CD4-positive, alpha-beta T cell treated with Interferon gamma for 1 hour (primary cell): ENCODE measurements around the gene CEACAM21.

Source experiments
- DNase-seq: peaks from one replicate; pipeline ENCODE4 v3.0.0-alpha.2; 2020

Gene CEACAM21

DNA sequence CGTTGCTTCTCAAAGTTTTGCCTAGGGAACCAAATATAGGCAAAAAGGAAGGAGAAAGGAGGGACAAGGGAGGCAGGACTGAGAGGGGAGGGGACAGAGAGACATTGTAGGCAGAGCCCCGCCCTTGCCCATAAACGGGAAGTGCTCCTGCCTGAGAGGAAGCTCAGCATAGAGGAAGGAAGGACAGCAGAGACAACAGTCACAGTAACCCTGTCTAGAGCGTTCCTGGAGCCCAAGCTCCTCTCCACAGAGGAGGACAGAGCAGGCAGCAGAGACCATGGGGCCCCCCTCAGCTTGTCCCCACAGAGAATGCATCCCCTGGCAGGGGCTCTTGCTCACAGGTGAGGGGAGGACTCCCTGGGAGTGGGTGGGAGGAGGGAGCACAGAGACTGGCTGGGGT is at the start of gene CEACAM21:
Gene CEACAM21 (plus strand): TSS at position 169 of the 400 bp plus-strand sequence. CDS start 109 bp downstream, at position 278.
- peak; percentile 70 for DNase-seq

DNA sequence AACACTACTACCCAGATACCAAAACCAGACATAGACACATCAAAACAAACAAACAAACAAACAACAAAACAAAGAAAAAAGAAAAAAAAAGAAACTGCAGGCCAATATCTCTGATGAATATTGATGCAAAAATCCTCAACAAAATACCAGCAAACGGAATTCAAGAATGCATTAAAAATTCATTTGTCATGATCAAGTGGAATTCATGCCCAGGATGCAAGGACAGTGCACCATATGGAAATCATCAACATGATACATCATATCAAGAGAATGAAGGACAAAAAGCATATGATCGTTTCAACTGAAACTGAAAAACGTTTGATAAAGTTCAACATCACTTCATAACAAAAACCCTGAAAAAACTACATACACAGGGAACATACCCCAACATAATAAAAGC is 48.9 kb upstream of the CEACAM21 start:
- no peak for DNase-seq

DNA sequence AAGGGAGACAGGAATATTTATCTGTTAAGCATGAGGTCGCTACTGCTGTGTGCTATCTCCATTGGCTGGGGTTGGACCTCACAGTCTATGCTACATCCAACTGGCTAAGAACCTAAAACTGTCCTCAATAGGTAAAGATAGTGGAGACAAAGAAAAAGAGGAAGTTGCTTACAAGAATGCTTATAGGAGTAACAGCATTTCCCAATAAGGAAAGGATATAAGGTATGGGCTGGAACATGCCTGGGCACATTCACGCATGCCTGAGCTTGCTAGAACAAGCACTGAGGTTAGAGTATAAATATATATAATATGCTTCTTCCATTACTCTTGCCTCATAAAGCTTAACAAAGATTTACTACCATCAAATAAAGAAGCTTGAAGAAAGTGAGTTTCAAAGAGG is 47.9 kb upstream of the CEACAM21 start:
- no peak for DNase-seq

DNA sequence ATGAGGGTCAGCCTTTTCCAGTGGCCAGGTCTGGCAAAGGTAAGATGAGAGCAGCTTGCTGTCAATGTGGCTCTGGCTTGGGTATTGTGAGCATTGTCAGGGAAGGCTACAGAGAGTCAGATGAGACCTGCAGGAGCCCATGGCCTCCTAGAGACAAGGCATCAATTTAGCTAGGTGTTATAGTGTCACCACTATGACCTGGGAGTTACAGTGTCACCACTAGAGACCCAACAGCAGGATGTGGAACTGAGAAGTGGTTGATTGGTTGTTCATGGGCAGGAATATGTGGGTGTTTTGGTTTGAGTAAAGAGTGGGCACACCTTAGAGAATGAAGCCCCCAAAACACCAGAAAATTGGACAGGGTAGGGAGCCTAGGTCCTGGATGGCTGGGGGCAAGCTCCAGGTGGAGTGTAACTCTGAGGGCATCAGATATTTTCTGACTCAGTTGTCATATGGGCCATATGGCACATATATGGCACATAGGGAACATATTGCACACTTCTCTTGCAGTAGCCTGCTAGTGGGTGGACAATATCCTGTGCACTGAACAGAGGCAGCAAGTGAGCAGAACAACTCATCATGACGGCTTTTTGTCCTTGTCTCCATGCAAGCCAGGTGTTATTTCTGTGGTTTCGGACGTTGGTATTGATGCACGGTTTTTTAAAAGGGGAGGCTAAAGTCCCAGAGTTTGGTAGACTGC is 46.3 kb upstream of the CEACAM21 start:
- DNase-seq: no peak

DNA sequence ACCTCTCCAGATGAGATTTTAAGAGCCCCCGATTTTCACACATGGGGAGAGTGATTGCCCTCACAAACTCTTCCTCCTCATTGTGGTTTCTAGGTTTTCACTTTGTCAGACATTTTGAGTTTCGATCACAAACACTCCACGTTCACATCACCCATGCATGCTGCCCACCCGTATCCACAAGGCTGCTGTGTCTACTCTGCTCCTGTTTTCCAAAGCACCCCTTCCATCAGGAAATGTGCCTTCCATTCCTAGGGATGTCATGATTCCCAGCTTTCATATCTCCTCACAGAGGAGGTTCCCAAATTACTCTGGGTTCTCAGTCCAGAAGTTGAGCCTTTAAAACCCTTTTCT is 45.8 kb upstream of the CEACAM21 start:
- DNase-seq: no peak

DNA sequence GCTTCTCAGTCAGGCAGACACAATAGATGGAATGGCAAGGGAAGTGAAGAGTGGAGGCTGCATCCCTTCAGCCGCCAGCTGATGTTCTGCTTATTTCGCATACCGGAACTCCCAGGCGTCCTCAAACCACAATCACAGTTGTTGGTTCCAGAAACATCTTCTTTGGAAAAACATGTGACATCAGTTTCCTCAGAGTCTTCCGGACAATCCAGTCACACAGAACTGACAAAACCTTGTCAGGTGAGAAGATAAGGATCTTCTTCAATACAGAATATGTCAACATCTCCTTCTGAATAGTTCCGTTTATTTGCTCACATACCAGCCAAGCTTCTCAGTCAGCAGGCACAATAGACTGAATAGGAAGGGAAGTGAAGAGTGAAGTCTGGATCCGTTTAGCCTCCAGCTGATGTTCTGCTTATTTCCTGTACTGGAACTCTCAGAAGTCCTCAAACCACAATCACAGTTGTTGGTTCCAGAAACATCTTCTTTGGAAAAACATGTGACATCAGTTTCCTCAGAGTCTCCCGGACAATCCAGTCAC is 45.1 kb upstream of the CEACAM21 start:
- no peak for DNase-seq

DNA sequence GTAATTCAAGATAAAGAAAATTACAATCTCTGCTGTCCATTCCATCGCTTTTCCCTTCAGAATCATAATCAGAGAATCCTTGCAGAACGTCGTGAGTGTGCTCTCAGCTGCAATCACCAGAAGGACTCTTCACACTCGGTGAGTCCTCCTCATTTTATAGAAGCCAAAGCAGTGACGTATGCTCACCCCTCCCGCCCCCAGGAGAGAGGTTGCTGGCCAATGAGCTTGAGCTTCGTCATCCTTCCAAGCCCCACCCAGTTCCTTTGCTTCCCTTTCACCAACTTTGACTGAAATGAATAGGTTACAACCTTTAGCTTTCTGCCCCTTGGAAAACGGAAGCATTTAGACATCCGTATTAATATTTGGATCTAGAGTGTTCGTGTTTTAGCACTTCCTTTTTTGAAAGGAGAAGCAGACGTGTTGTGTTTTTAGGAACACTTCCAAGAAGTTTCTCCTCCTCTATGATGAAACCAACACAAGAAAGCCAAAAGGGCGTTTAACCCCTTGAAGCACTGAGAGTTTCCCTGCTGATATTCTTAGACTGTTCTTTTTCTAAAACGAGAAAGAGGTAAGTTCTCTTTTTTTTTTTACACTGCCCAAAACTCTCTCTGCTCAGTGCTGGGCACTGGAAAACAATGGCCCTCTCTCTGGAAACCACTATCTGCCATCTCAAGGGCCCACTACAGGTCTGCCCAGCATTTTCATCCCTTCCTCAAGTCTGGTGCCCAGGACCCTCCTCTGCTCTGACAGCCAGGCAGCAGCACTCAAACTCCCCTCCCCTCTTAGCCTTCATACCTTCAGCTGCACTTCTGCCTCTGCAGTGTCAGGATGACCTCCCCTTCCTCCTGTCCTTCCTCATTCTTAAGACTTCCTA is 44.3 kb upstream of the CEACAM21 start:
- peak; percentile 92 for DNase-seq

DNA sequence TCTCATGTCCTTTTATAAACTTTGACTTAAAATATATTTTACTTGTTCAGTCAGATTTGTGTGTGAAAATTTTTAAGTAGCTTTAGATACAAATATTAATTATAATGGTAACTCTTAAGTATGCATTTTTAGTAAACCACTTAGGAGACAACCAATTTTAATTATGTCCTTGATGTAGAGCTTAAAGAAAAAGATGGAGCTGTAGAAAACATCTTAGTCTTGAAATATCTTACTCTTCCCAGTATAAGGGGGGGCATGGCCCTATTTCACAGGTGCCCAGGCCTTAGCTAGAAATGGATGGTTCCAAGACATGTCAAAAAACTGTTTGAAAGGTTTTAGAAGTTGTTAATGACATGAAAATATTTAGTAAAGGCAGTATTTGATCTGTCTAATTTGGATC is 43.4 kb upstream of the CEACAM21 start:
- DNase-seq: no peak

DNA sequence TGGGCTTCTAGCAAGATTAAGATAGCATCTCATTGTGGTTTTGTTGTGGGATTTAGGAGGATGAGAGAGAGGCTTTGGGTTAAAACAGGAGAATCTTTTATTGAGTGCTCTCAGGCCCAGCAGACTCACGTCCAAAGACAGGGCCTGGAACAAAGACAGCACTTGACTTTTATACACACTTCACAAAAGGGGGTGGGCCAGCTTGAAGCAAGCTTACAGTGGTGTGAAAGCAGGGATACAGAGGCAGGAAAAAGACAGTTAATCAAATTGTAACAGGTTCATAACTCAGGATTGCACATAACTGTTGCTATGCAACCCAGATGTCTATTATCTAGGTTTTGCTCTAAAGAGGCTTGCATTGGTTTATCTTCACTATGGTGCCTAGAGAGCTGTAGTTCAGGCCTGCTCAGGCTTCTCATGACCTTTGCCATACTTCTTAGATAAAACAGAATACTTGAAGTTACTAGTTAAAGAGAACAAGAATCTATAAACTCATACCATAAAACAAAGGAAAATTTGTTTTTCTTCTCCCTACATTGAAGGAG is 42.2 kb upstream of the CEACAM21 start:
- no peak for DNase-seq

DNA sequence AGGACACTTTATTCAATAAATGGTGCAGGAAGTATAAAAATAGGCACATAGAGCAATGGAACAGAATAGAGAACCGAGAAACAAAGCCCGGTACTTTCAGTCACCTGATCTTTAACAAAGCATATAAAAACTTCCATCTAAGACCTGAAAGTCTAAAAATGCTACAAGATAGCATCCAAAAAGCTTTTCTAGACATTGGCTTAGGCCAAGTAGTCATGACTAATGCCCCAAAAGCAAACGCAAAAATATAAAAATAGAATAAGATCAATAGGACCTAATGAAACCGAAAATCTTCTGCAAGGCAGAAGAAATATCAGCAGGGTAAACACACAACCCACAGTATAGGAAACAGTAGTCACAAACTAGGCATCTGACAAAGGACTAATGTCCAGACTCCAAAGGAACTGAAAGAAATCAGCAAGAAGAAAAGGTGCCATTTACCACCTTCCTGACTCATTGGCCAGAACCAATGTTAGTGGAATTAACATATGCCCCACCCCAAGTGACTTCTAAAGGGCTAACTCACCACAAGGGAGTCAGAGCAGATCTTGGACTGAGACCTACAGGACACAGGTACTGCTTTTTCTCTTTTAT is 40.8 kb upstream of the CEACAM21 start:
- DNase-seq: no peak

DNA sequence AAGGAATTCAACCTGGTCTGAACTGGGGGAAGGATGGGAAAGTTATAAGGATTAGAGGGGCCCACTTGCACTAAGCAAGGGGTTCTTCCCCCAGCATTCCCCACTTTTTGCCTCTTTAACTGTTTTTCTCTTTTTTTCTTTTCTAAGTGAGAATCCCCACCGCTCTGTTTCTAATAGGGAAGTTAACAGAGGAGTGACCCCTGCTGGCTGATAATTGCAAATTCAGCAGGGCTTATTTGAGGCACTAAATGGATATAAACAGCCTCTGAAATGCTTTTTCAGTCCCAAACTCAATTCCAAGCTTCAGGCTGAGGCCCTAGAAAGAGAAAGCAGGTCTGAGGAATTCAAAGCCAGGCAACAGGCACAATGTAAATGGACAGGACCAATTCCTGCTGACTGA is 38.2 kb upstream of the CEACAM21 start:
- peak; percentile 49 for DNase-seq

DNA sequence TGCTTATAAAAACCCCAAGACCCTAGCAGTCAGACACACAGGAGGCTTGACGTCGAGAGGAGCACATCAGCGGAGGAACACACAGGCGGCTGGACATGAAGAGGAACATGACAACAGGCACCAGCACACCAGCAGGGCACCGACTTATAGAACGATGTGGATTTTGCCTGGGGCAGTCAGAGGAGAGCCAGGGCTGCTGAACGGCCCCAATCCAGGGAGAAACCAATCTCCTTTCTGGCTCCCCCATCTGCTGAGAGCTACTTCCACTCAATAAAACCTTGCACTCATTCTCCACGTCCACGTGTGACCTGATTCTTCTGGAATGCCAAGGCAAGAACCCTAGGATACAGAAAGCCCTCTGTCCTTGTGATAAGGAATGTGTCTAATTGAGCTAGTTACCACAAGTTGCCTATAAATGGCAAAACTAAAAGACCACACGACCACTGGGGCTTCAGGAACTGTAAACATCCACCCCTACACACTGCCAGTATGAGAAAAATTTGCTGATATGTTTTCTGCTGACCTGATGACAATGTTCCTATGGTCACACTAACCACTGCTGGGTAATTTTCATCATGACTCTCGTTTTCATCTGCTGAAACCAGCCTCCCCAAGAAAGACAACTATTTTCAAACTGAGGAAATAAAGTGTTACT is 35.8 kb upstream of the CEACAM21 start:
- DNase-seq: no peak

DNA sequence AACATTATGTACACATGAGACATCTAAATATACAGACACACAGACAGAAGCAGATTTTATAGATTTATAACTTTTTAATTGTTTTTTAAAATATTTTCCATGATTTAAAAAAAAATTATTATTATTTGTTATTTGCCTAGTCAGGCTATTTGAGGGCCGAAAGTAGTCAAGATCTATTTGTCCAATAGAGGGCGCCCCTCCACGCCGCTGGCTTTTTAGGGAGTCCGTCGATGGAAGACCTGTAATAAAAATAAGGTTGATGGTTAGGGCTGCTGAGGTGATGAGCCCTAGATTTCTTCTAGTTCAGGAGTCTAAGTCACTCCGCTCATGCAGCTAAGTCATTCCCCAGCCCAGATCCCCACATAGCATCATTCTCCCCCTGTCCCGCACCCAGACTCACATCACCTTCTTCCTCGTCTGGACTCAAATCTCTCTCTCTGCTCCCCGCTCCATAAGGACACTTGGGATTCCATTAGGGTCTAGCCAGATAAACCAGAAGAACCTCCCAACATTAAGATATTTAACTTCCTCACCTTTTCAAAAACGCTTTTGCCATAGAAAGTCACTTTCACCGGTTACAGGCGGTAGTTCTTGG is 33.9 kb upstream of the CEACAM21 start:
- DNase-seq: peak; percentile 74

DNA sequence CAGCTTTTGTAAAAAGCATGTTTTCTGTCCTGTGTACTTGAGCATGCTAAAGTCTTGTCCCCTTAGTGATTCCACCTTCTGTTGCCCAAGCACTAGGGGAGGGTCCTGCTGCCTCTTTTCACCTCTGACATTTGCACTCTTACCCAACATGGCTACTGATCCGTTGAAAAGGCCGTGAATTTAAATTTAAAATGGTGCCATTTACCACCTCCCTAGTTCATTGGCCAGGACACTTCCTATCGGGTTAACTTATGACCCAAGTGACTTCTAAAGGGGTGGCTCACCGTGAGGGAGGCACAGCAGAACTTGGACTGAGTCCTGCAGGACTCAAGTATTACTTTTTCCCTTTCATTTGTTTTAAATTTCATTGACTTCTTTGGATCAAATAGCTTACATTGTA is 33.3 kb upstream of the CEACAM21 start:
- no peak for DNase-seq

DNA sequence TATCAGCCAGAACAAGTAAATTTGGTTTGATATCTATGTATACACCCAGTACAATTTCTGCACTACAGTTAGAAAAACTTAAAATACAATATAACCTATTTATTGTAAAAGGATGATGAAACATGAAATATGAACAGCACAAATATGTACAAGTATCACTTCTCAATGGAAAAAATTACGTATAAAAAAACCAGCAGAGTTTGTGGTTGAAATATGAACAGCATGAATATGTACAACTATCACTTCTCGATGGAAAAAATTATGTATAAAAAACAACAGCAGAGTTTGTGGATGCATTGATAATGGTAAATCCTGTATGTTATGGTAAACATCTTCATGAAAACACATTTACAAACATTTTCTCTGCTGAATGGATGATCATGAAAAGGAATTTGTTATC is 32.4 kb upstream of the CEACAM21 start:
- no peak for DNase-seq

DNA sequence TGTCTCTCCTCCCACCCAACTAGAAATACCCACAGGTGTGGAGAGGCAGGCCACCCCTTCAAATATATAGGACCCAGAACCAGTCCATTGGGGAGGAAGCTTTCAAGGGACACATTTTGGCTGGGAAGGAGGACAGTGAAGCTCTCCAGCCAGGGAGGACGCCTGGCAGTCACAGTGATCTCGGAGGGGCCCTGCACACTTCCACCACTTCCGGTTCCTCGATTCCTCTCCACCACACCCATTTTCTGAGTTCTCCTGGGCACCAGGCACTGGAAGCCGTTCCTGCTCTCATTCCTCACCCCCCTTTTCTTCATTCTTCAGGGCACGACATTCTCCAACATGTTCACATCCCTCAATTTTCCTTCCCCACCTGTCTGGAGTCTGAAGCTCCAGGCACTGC is 30.4 kb upstream of the CEACAM21 start:
- DNase-seq: no peak

DNA sequence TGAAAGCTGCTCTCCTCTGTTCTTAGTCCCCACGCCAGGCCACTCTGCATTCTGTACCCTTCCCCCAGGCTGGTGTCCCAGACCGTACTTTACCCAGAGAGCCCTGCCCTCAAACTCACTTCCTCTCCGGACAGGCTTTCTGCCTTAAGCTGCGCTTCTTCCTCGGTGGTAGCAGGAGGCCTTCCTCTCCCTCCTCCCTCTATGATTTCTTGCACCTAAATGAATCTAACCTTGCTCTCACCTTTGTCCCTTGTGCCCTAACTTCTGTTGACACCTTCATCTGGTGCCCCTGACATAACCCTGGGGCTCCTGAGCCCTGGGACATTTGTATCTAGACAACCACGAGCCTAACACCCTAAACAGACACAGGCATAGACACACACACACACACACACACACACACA is 29.6 kb upstream of the CEACAM21 start:
- DNase-seq: peak; percentile 54

DNA sequence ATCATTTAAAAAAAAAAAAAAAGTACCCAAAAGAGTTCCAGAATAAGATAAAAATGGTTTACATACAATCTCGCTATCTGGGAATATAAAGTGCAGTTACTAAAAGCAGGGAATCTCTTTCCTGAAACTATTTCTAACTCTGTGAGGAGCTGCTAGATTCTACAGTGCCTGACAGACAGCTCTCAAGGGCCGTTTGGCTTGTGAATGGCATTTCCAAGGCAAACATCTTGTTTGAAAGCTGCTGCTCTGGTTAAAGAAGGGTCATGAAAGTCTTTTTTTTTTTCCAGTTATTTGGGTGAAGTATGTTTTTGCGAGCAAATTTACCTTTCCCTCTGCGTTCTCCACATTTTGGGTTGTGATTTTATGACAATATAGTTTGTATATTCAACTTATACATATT is 29.0 kb upstream of the CEACAM21 start:
- DNase-seq: no peak

DNA sequence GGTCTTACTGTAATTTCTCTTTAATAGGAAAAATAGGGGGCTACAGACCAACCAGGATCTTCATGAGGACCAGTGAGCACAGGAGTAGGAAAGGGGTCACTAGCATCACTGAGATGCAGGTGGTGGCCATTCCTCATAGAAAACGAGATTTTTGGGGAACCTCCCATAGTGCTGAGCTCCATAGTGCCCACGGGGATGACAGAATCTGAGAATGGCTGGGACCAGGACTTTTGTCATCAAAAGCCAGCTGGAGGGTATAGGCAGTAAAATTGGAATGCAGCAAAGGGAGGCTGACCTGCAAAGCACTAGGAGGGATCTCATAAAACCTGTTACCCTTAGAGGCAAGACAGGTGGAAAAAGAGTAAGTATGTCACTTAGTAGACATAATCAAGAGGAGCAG is 28.4 kb upstream of the CEACAM21 start:
- no peak for DNase-seq

DNA sequence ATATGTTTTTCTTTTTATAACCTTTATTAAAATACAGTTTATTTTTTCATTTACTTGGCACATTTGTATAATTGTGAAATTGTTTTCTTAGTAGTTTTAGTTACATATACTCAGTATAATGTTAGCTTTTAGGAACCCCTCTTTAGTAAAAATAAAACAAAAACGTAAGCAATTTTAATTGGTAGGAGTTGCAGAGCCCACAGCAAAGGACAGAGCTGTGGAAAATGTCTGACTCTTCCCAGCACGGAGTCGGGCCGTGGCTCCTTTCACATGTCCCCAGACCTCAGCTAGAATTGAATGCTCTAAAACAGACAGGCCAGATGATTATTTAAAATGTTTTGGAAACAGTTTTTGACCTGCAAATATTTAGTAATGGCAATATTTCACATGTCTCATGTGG is 27.9 kb upstream of the CEACAM21 start:
- no peak for DNase-seq

DNA sequence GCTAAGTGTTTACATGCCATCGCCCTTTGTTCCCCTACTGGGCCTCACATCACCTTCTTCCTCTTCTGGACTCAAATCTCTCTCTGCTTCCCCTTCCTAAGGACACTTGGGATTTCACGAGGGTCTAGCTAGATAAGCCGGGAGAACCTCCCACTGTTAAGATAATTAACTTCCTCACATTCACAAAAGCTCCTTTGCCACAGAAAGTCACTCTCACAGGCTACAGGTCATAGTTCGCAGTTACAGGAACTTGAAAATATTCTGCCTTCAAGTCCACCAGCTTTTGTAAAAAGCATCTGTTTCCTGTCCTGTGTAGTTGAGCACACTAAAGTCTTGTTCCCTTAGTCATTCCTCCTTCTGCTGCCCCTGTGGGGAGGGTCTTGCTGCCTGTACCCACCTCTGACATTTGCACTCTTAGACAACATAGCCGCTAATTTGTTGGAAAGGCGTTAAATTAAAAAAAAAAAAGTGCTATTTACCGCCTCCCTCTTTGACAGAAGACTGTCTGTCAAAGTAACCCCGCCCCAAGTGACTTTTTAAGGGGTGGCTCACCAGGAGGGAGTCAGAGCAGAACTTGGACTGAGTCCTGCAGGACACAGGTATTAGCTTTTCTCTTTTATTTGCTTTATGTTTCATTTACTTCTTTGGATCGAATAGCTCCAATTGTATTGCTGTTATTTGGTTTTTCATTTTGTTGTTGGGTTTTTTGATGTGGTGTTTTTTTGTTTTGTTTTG is 26.8 kb upstream of the CEACAM21 start:
- DNase-seq: peak; percentile 80

DNA sequence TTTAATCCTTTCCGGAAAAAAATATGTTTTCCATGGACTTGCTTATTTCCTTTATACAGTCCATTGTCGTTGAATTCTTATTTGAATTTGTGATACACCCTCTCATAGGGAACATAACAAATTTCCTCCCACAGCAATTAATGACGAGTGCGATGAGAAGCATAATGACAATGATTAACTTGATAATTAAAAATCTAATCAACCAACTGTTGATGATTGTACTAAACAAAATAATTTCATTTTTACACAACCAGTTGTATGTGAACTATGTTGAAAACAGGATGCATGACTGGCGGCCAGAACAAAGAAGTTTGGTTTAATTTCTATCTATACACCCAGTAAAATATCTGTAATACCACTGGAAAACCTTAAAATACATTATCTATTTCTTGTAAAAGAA is 26.1 kb upstream of the CEACAM21 start:
- no peak for DNase-seq
